LNCAP (cell line): ENCODE results near the gene KATNB1.

Source experiments
- TF ChIP-seq, protein P1 (sequence below): fragments of 450-650 bp; IDR thresholded peaks from 2 replicates; pipeline ENCODE4 v1.5.1; 2017; ENCODE audit warnings: mild to moderate bottlenecking

The KATNB1 gene

DNA sequence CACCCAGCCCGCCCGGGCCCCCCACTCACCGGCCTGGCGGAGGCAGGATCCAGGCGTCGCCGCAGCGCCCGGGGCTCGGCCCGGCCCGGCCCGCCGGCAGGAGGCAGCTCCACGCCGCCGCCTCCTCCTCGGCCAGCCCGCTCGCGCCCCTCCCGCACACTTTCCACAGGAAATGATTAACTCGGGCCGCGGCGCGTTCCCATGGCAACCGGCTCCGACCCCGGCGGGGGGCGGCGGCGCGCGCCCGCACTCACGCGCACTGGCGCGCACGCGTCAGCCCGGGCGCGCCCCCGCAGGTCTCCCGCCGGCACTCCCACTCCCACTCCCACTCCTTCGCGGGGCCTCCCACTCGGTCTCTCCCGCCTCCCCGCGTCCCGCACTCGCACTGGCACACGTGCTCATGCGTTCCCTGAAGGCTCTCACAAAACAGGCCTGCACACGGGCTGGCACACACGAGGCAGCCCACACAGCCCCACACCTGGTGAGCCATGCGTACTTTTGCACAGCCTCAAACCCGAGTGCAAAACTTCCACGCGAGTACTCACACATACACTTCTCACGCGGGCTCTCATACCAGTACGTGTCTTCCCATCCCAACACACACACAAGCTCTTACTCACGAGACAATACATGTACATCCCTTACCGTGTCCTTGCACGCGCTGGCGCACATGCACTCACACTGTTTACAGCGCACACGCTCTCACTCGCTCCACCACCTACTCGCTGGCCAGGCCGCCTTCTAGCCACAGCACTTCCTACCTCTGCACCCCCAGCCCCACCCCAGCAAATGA, 67.0 kb downstream of the KATNB1 start, which contains the start of gene KIFC3:
Gene KIFC3, minus strand, starts transcription at position 151 of the 793 bp plus-strand sequence. CDS start 4,248 bp downstream, outside the sequence.
- TF ChIP-seq, protein P1, sequence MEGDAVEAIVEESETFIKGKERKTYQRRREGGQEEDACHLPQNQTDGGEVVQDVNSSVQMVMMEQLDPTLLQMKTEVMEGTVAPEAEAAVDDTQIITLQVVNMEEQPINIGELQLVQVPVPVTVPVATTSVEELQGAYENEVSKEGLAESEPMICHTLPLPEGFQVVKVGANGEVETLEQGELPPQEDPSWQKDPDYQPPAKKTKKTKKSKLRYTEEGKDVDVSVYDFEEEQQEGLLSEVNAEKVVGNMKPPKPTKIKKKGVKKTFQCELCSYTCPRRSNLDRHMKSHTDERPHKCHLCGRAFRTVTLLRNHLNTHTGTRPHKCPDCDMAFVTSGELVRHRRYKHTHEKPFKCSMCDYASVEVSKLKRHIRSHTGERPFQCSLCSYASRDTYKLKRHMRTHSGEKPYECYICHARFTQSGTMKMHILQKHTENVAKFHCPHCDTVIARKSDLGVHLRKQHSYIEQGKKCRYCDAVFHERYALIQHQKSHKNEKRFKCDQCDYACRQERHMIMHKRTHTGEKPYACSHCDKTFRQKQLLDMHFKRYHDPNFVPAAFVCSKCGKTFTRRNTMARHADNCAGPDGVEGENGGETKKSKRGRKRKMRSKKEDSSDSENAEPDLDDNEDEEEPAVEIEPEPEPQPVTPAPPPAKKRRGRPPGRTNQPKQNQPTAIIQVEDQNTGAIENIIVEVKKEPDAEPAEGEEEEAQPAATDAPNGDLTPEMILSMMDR, result no peak

DNA sequence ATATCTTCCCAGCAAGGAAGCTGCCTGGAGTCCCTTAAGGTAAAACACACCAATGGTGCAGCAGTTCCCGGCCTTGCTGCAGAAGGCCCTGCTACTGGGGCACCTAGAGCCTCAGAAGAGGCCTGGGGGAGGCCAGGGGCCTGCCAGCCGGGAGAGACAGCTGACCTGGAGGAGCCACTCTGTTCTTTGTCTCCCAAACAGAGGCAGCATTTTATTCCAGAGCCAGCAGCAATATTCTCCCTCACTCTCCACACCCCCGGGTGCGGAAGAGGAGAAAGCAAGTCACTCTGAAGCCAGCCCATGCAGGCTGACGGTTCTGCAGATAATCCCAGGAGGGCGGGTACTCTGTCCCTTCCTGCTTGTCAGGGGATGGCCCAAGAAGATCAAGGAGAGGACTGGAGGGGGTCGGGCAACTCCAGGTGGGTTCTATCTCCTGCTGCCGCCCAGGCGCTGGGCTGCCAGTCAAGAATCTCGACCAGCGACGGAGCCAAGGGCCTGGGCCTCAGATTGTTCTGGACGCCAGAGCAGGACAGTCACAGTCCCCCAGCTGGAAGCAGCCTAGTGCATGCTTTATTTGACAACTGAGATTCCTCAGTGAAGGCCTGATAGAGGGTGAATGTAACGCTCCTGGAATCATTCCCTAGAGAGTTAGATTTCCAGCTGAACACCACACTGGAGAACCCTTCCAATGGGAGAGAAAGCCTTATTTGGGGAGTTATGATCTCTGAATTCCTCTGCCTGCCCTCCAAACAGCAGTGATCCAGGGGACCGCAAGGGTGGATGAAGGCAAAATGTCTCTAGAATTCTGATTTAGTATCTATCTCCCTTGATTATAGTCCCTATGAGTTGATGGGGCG, 67.8 kb downstream of the KATNB1 start:
- TF ChIP-seq, protein P1, result no peak

GRCh38 chr16:57804111-57804837, 68.7 kb downstream of the KATNB1 start:
- TF ChIP-seq, protein P1, result no peak

DNA sequence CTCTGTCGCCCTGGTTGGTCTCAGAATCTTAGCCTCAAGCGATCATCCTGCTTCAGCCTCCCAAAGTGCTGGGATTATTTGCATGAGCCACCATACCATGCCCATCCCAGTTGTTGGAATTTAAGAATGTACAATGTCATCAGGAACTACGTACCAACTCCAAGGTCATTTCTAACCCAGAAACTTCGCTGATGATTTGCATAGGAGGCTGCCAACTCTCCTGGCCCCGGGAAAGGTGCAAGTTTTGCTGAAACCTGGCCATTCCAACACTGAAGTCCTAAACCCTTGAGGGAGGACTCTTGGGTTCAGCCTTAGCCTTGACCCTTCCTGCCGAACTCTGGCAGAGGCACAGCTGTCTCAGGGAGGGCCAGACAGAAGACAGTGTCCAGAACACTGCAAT, 69.6 kb downstream of the KATNB1 start:
- TF ChIP-seq, protein P1, result no peak
